ENCODE measurements around the gene FNDC3B. TPM values are rescaled to one million over a fixed set of nuclear protein-coding genes. Genes with fewer than 3 reads are reported as not detected.
A peak's percentile ranks its signal among the peaks of the same experiment; 100 is the strongest.

The FNDC3B gene
- total and polyA plus RNA-seq, 3 donors from 2014 or later: 24.2 to 63.5 (median 57.7) TPM

DNA sequence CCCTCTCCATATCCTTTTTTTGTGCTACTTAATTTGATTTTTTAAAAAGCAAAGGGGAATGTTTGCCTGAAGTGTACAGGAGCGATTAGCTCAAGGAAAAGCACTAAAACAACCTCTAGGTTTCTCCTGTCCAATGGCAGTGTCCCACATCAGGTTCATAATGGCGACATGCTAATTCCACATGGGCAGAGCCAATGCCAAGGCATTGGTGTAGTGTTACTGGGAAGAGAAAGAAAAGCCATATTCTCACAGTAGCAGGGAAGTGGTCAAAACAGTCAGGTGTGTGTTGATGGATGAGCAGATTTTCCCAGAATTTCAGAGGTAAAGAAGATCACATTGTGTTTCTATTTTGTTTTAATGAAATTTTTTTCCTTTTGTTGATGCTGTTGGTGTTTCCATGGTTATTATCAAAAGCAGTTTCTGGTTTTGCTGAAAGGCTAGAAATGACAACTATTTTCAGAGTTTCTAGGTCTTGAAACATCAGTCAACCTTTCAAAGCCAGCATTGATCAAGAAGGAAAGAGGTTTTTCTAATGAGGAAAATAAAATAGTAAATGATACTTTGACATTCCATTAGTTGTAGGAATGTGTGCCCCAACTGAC lies 65.2 kb downstream of the FNDC3B start:
- no peak for TF ChIP-seq POLR2A (IDR thresholded peaks at IDR 0.05)
- TF ChIP-seq, protein P1, sequence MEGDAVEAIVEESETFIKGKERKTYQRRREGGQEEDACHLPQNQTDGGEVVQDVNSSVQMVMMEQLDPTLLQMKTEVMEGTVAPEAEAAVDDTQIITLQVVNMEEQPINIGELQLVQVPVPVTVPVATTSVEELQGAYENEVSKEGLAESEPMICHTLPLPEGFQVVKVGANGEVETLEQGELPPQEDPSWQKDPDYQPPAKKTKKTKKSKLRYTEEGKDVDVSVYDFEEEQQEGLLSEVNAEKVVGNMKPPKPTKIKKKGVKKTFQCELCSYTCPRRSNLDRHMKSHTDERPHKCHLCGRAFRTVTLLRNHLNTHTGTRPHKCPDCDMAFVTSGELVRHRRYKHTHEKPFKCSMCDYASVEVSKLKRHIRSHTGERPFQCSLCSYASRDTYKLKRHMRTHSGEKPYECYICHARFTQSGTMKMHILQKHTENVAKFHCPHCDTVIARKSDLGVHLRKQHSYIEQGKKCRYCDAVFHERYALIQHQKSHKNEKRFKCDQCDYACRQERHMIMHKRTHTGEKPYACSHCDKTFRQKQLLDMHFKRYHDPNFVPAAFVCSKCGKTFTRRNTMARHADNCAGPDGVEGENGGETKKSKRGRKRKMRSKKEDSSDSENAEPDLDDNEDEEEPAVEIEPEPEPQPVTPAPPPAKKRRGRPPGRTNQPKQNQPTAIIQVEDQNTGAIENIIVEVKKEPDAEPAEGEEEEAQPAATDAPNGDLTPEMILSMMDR (IDR thresholded peaks at IDR 0.05): no peak
- no peak overlapping the region for H3K4me3 ChIP-seq
- no peaks in the 10 kb centered on the region for H3K36me3 ChIP-seq (ENCODE audit: low read depth, missing control alignments)
- H3K27me3 ChIP-seq: no peaks in the 10 kb centered on the region
- 51 to 61% methylated on average over 2 of the region's 2 CpGs for WGBS, 2 donors
- intact Hi-C loops (cut with DNase I; ENCODE audit: low total_unique reads): no loop called here
- no peaks in the 10 kb centered on the region for H3K9me3 ChIP-seq
- peaks cover 13% of the 10 kb centered on the region for H3K4me1 ChIP-seq
- DNase-seq: no peak
- no peak overlapping the region for H3K27ac ChIP-seq

DNA sequence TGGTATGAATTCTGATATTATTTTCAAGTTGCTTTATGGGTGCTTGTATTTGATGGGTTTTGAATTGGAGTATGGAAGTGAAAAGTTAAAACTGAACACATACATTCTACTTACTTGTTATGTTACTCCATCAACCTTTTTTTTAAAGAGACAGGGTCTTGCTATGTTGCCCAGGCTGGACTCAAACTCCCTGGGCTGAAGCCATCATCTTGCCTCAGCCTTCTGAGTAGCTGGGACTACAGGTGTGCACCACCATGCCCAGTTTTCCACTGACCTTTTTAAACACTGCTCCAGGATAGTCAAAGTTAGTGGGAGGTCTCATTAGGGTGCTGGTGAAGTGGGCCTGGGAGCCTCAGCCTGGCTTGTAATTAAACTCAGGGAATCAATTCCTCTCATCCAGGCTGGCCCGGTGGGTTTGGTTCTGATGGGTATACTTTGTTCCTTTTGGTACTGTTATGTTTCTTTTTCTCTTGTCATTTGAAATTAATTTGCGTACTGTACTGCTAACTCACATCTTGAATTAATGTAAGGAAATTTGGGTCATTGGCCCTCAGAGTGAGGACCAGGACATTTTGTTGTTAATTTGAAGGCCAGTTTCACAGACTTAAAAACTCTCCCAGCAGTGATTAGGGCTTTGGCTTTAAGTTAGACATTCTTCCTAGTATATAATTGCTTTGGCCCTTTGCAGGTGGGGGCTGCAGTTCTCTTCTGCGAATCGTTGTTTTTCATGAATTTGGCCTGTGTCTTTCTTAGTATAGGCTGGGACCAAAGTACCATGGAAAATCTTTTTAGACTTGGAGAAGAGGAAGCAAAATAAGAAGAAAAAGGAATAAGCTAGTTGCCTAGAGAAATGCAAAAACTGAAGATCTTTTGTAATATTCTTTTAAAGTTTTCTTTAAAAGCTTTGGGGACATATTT lies 66.9 kb downstream of the FNDC3B start:
- no peak overlapping the region for H3K4me3 ChIP-seq
- no peaks in the 10 kb centered on the region for H3K27me3 ChIP-seq
- WGBS, 2 donors: 47 to 53% methylated on average over 4 of the region's 4 CpGs
- no peak for DNase-seq
- intact Hi-C loops (cut with DNase I; ENCODE audit: low total_unique reads): no loop called here
- TF ChIP-seq, protein P1 (IDR thresholded peaks at IDR 0.05): no peak
- no peak for TF ChIP-seq POLR2A (IDR thresholded peaks at IDR 0.05)
- H3K9me3 ChIP-seq: no peaks in the 10 kb centered on the region
- H3K36me3 ChIP-seq (ENCODE audit: low read depth, missing control alignments): no peaks in the 10 kb centered on the region
- peaks cover 13% of the 10 kb centered on the region for H3K4me1 ChIP-seq
- H3K27ac ChIP-seq: no peak overlapping the region

DNA sequence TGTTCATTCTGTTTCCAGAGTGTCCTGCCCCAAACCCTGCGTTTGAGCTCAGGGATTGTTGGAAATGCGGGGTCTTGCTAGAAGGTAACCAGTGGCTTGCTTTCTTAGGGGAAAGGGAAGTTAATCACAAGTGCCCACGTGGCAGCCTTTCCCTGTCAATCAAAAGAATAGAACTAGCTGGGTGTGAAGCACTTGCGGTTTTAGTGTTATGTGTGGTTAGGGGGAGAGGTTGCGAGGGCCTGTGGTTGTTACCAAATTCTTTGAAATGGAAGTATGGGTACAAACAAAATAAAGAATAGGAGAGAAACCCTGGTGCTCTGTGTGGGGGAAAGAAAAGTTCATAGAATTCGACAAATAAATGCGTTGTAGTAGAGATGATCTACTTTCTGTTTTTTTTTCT lies 67.6 kb downstream of the FNDC3B start:
- Histone ChIP-seq H3K4me3 (no peak overlapping the region), H3K9me3 (no peaks in the 10 kb centered on the region), H3K36me3 (ENCODE audit: low read depth, missing control alignments) (no peaks in the 10 kb centered on the region), H3K27ac (no peak overlapping the region), H3K27me3 (no peaks in the 10 kb centered on the region), H3K4me1 (peaks cover 13% of the 10 kb centered on the region)
- DNase-seq: peak; percentile 48
- no peak for TF ChIP-seq POLR2A (IDR thresholded peaks at IDR 0.05)
- TF ChIP-seq, protein P1 (IDR thresholded peaks at IDR 0.05): no peak
- intact Hi-C loops (cut with DNase I; ENCODE audit: low total_unique reads): no loop called here
- 69 to 77% methylated on average over 7 of the region's 7 CpGs for WGBS, 2 donors

DNA sequence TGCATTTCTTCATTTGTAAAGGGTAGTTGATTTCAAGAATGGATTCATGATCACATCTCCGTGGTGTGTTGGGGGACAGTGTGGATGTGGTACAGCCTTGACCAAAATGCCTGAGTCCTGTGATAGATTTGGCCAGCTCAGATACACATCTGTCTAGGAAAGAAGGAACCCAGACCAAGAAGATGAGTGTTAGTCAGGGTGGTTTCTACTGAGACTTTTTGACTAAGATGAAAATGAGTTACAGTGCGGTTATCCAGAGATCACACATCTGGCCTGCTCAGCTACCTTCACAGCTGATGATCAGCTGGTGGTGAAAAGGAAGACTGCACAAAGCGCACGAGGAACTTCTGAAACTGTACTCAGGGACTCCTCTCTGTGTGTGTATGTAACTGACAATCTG lies 68.0 kb downstream of the FNDC3B start:
- DNase-seq: no peak
- intact Hi-C loops (cut with DNase I; ENCODE audit: low total_unique reads): no loop called here
- Histone ChIP-seq H3K9me3 (no peaks in the 10 kb centered on the region), H3K36me3 (ENCODE audit: low read depth, missing control alignments) (no peaks in the 10 kb centered on the region), H3K4me1 (peaks cover 13% of the 10 kb centered on the region), H3K27me3 (no peaks in the 10 kb centered on the region), H3K4me3 (no peak overlapping the region), H3K27ac (no peak overlapping the region)
- 73 to 84% methylated on average over 4 of the region's 4 CpGs for WGBS, 2 donors
- TF ChIP-seq, protein P1 (IDR thresholded peaks at IDR 0.05): no peak
- TF ChIP-seq POLR2A (IDR thresholded peaks at IDR 0.05): no peak

All from testis (tissue), 3 donors.